Liver (tissue), 3 donors: ENCODE data around the gene HSPA1B.

Experiments
- ATF3 ChIP-seq: IDR thresholded peaks from 2 replicates; pipeline ENCODE4 v1.6.1; 2016; ENCODE audit warnings: antibody characterized with exemption
- CTCF ChIP-seq: fragments of 150-350 bp; IDR thresholded peaks from 2 replicates; pipeline ENCODE4 v1.5.1; 2017; ENCODE audit warnings: improper control_type of control experiment, low read depth, low read length; ENCODE audit not compliant: missing input control
- EGR1 ChIP-seq, 2 donors: IDR thresholded peaks; 2 replicates each; pipeline ENCODE4 v1.6.1; 2016 to 2018; ENCODE audit warnings: antibody characterized with exemption in 2 of 2, low read depth in 2 of 2
- FOXA1 ChIP-seq: IDR thresholded peaks from 2 replicates; pipeline ENCODE4 v1.6.1; 2016; ENCODE audit warnings: antibody characterized with exemption
- GABPA ChIP-seq, 2 donors: IDR thresholded peaks in 1 of 2; conservative IDR thresholded peaks in 1 of 2; 2 replicates each; pipeline ENCODE4 v1.6.1; 2016; ENCODE audit warnings: antibody characterized with exemption in 2 of 2, mild to moderate bottlenecking in 1 of 2, moderate library complexity in 1 of 2
- MAX ChIP-seq: IDR thresholded peaks from 2 replicates; pipeline ENCODE4 v1.6.1; 2016; ENCODE audit warnings: antibody characterized with exemption
- RAD21 ChIP-seq, 2 donors: IDR thresholded peaks; 2 replicates each; pipeline ENCODE4 v1.6.1; 2016; ENCODE audit warnings: antibody characterized with exemption in 2 of 2, mild to moderate bottlenecking in 2 of 2
- RXRA ChIP-seq, 2 donors: IDR thresholded peaks; 2 replicates each; pipeline ENCODE4 v1.6.1; 2017 to 2018; ENCODE audit warnings: antibody characterized with exemption in 2 of 2, mild to moderate bottlenecking in 1 of 2
- TAF1 ChIP-seq: conservative IDR thresholded peaks from 2 replicates; pipeline ENCODE4 v1.6.1; 2016; ENCODE audit warnings: antibody characterized with exemption, mild to moderate bottlenecking
- ZBTB33 ChIP-seq: IDR thresholded peaks from 2 replicates; pipeline ENCODE4 v1.6.1; 2016; ENCODE audit warnings: antibody characterized with exemption
- donor health status: healthy.
- donor health status: healthy.

GRCh38 chr6:31791324-31792089, 36.0 kb upstream of the HSPA1B start:
- TF ChIP-seq CTCF: peak; percentile 41
- TF ChIP-seq ZBTB33: no peak
- TF ChIP-seq GABPA (IDR thresholded peaks at IDR 0.05 in 1 of 2, conservative IDR thresholded peaks at IDR 0.05 in 1 of 2): no peak
- peak in 1 of 2 donors; percentile 73 for TF ChIP-seq RAD21 (IDR thresholded peaks at IDR 0.05)
- no peak for TF ChIP-seq RXRA (IDR thresholded peaks at IDR 0.05)
- no peak for TF ChIP-seq TAF1
- no peak for TF ChIP-seq EGR1 (IDR thresholded peaks at IDR 0.05; ENCODE audit: low read depth in 2 of 2)
- no peak for TF ChIP-seq MAX
- no peak for TF ChIP-seq ATF3
- no peak for TF ChIP-seq FOXA1
